Stimulated activated naive CD8-positive, alpha-beta T cell treated with anti-CD3 and anti-CD28 coated beads, Interleukin-15, Interleukin-2, amounts not matched to agents 100 U/mL and 50 U/mL, for 24 hours (primary cell): ENCODE measurements around the gene KRTAP5-8.
"Not testable (repeated sequence)": the region's sequence is repeated elsewhere in the genome, so short reads cannot be mapped to it uniquely, and the experiment has no call there.

Source experiments
- ATAC-seq: fragments of 150-1000 bp; cut with Tn5 transposase; one replicate; pipeline ENCODE4 v1.10.0; 2021
- DNase-seq: peaks from one replicate; pipeline ENCODE4 v3.0.0; 2021

KRTAP5-8 gene

GRCh38 chr11:71543866-71544265 is 6.0 kb downstream of the KRTAP5-8 start:
- no peak for ATAC-seq
- DNase-seq, result peak; percentile 11

- DNase-seq, result no peak
- no peak for ATAC-seq
Observed at GRCh38 chr11:71544525-71545214, 6.8 kb downstream of the KRTAP5-8 start.

GRCh38 chr11:71545405-71545966 is 7.7 kb downstream of the KRTAP5-8 start:
- DNase-seq, result no peak
- no peak for ATAC-seq

- no peak for DNase-seq
- no peak for ATAC-seq
Observed at GRCh38 chr11:71548120-71548519, 10.3 kb downstream of the KRTAP5-8 start, which contains the start of gene KRTAP5-9. Gene KRTAP5-9, plus strand, starts transcription at chr11:71548420. Its CDS starts 238 bp downstream, at chr11:71548658.

GRCh38 chr11:71548716-71549151 is 10.9 kb downstream of the KRTAP5-8 start:
- no peak for ATAC-seq
- no peak for DNase-seq

- ATAC-seq (peak; percentile 28), DNase-seq (no peak)
Observed at GRCh38 chr11:71551711-71552110, 13.9 kb downstream of the KRTAP5-8 start.

- DNase-seq (no peak), ATAC-seq (no peak)
Observed at GRCh38 chr11:71554996-71555395, 17.2 kb downstream of the KRTAP5-8 start.

- DNase-seq (no peak), ATAC-seq (no peak)
Observed at GRCh38 chr11:71555508-71555907, 17.7 kb downstream of the KRTAP5-8 start.

- ATAC-seq, result no peak
Observed at GRCh38 chr11:71556018-71556417, 18.2 kb downstream of the KRTAP5-8 start.

GRCh38 chr11:71557257-71557656 is 19.4 kb downstream of the KRTAP5-8 start:
- no peak for DNase-seq
- no peak for ATAC-seq

More at GRCh38 chr11:71556018-71556417, 18.2 kb downstream of the KRTAP5-8 start:
- DNase-seq, result no peak

GRCh38 chr11:71558996-71559395 is 21.2 kb downstream of the KRTAP5-8 start:
- DNase-seq (no peak), ATAC-seq (no peak)

- no peak for DNase-seq
- ATAC-seq, result no peak
Observed at GRCh38 chr11:71562120-71562519, 24.3 kb downstream of the KRTAP5-8 start.

GRCh38 chr11:71563406-71563805 is 25.6 kb downstream of the KRTAP5-8 start:
- ATAC-seq, result no peak
- peak; percentile 22 for DNase-seq

GRCh38 chr11:71564430-71564829 is 26.6 kb downstream of the KRTAP5-8 start:
- no peak for ATAC-seq
- no peak for DNase-seq

- ATAC-seq (no peak), DNase-seq (no peak)
Observed at GRCh38 chr11:71565263-71565662, 27.4 kb downstream of the KRTAP5-8 start, which contains the start of gene KRTAP5-10. Gene KRTAP5-10, plus strand, starts transcription at chr11:71565563. Its CDS starts 25 bp downstream, at chr11:71565588.

GRCh38 chr11:71566081-71566620 is 28.3 kb downstream of the KRTAP5-8 start:
- DNase-seq (no peak), ATAC-seq (no peak)

GRCh38 chr11:71566626-71567599 is 29.1 kb downstream of the KRTAP5-8 start:
- not testable (repeated sequence) for DNase-seq

GRCh38 chr11:71567633-71568032 is 29.8 kb downstream of the KRTAP5-8 start:
- not testable (repeated sequence) for DNase-seq, ATAC-seq

More at GRCh38 chr11:71566626-71567599, 29.1 kb downstream of the KRTAP5-8 start:
- not testable (repeated sequence) for ATAC-seq

- ATAC-seq, result no peak
- DNase-seq, result no peak
Observed at GRCh38 chr11:71568704-71569349, 31.0 kb downstream of the KRTAP5-8 start.

GRCh38 chr11:71571101-71571850 is 33.5 kb downstream of the KRTAP5-8 start:
- not testable (repeated sequence) for ATAC-seq, DNase-seq

GRCh38 chr11:71572811-71573210 is 35.0 kb downstream of the KRTAP5-8 start:
- DNase-seq (no peak), ATAC-seq (no peak)
